HG03571 (cell line): ENCODE results near the gene SPATA1.

ENCODE experiments used
- ATAC-seq: cut with Tn5 transposase; IDR thresholded peaks from one replicate; pipeline ENCODE4 v1.9.1; 2021; ENCODE audit not compliant: unreplicated experiment

The SPATA1 gene, protein sequence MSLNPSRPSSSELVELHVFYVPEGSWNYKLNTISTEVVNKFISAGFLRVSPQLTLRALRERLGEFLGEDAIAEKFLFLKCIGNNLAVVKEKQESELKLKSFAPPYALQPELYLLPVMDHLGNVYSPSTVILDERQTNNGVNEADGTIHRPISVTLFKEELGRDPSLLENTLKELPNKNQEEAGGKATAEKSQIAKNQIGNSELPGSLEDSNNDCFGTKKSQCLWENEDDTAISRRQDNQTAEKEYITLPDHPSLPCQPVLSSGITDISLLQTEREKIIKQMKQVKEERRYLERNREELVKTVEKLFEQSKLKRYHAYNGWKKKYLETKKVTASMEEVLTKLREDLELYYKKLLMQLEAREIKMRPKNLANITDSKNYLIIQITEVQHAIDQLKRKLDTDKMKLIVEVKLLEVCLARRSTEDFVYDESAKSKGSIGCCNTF

DNA sequence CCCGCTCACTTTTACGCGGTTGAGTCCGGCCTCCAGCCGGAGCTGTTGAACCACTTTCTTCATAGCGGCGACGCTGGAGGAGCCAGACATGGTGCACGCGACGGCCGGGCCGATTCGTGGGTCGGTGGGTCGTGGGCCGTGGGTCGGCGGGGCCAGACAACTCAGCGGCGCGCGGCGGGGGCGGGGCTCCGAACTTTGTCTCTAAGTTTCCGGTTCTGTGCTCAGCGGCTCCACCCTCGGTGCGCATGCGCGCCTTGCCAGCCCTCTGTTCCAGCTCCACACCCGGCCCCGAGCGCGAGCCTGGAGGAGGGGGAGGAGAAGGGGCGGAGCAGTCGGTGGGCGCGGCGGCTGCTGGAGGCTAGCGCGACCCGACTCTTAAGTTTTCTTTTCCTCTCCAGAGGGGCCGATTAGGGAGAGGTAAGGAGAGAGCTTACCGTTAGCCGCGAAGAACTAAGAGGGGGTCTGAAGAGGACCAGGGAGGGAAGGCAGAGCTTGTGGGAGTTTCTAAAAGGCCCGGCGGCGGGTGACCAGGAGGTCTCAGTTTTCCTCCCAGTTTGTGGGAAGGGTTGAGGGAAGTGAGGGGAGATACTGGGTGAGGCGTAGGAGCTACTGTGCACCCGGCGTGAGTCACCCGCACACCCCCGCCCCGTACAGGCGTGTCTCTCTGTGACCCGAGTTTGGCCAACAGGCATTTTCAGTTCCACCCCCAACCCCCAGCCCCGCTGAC is at the start of gene SPATA1, which contains the start of gene GNG5:
Gene SPATA1 (plus strand): TSS at position 385 of the 727 bp plus-strand sequence. CDS start 9,974 bp downstream, outside the sequence.
Gene GNG5 (minus strand): TSS at position 580 of the 727 bp plus-strand sequence. CDS start 490 bp downstream, at position 90.
- ATAC-seq, result peak; percentile 79

- ATAC-seq, result no peak
These were observed 44.1 kb upstream of the SPATA1 start for GRCh38 chr1:84462118-84462517.

DNA sequence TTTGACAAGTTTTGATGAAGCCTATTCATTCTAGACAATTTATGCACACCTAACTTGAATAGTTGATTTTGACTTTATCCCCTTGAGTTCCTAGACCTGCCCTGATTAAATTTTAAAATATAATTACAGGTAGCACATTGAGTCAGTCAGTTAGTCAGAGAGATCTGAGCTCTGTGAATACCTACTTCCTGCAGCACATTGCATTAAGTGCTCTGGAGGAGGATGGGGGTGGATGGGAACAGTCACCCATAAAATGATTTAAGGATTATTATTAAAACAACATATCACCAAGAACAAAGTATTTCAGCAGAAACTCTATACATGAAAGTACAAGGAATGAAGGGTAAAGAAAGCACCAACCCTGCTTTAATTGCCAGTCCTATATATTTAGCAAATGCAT is 38.9 kb upstream of the SPATA1 start:
- ATAC-seq, result no peak

DNA sequence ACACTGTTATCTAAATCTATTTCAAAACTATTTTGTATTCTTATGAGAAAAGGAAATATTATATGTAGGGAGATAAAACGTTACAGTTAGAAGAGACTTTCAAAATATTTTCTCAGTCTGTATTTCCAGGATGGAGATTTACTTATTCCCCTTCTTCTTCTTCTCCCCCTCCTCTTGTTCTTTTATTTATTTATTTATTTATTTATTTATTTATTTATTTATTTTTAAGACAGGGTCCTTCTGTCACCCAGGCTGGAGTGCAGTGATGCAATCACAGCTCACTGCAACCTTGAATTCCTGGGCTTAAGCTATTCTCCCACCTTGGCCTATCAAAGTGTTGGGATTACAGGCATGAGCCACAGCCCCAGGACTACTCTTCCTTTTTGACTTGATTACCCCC is 30.0 kb upstream of the SPATA1 start:
- ATAC-seq, result no peak

GRCh38 chr1:84478876-84479868 is 27.0 kb upstream of the SPATA1 start, which contains the start of gene RPF1:
TSS of gene RPF1 (plus strand) at chr1:84479266. CDS start at chr1:84479282, 16 bp downstream.
- ATAC-seq, result peak; percentile 96

- no peak for ATAC-seq
These were observed 26.2 kb upstream of the SPATA1 start for GRCh38 chr1:84479998-84480397.

DNA sequence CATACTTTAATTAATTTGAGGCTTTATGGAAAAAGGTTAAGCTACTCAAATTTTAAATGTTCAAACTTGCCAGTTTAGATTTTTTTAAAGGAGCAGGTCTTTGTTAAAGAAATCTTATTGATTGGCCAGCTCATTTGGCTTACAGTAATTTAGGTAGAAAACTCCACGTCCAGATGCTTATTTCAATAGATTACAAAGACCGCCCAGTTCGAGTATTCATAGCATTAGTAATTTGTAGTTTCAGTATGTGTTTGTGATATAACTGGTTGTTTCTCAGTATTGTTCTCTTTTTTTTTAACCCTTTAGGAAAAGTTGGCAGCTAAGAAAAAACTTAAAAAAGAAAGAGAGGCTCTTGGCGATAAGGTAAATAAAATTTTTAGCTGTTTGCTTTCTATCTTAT is 25.5 kb upstream of the SPATA1 start:
- no peak for ATAC-seq

DNA sequence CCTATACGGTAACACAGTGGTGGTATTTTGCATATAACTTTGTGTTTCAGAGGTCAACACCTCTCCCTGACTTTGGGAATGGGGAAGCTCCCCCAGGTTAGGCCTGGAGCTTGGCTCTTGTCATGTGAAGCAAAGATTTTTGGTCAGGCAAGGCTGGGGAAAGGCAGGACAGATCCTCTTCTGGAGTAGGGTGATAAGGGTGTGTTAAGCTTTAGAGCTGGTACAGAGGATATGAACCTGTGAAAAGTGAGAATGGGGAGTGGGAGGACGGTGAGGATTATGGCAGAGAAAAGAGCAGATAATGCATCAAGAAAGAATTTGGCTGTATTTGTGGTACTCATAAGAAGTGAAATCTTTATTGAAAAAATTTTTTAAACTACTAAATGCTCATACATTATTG is 24.9 kb upstream of the SPATA1 start:
- no peak for ATAC-seq

GRCh38 chr1:84488107-84488506 is 18.1 kb upstream of the SPATA1 start:
- no peak for ATAC-seq

DNA sequence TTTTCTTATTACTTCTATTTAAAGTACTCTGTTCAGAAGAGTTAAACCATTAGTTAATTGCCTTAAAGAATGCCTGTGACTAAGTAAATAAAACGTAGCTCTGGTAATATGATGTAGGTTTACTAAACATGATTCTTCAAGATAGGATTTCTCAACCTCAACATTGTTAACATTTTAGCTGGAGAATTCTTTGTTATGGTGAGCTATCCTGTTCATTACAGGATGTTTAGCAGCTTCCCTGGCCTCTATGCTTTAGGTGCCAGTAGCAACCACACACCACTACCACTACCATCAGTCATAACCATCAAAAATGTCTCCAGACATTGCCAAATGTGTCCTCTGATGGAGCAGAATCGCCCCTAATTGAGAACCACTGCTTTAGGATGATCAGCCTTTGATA is 16.4 kb upstream of the SPATA1 start:
- ATAC-seq, result no peak

DNA sequence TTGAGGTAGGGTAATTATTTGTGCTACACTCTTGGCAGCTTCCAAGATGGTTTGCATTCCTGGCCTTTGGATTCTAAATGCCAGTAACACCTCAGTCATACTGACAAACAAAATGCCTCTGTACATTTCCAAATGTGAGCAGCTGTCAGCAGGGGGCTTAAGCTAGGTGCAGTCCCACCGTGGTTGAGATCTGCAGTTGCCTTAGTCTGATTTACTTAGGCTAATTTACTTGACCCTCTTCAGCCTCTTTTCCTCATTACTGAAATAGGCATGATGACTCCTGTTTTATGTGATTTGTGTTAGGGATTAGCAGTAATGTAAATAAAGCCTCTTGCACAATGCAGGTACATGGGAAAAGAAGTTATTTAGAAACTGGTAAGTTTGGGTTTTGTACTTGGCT is 13.5 kb upstream of the SPATA1 start:
- no peak for ATAC-seq

DNA sequence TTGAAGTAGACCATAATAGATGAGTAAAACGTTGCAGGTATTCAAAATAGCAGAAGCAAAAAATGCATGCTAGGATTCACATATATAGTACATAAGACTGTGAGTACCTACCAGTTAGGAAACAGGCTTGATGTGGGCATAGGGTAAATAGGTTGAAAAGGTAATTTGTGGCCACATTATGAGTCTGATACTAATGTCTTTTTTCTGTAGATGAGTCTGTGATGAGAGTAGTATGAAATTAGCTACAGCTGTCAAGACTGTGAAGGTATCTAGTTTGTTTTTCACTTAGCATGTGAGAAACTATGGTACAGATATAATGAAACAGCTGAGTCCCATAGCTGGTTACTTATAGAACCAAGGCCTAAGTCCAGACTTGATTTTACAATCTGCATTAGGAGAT is 12.4 kb upstream of the SPATA1 start:
- ATAC-seq, result no peak

DNA sequence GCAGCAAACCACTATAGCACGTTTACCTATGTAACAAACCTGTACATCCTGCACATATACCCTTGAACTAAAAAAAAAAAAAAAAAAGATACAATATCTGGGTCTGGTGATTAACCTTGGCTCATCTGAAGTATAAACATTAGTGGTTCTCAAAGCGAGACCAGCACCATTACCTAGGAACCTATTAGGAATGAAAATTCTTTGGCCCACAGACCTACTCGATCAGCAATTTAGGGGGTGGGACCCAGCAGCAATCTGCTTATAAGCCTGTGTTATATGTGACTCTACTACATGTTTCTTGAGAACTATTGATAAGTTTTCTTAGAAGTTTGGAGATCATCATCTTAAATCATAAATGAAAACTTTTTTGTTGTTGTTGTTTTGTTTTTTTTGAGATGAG is 9.7 kb upstream of the SPATA1 start:
- no peak for ATAC-seq

DNA sequence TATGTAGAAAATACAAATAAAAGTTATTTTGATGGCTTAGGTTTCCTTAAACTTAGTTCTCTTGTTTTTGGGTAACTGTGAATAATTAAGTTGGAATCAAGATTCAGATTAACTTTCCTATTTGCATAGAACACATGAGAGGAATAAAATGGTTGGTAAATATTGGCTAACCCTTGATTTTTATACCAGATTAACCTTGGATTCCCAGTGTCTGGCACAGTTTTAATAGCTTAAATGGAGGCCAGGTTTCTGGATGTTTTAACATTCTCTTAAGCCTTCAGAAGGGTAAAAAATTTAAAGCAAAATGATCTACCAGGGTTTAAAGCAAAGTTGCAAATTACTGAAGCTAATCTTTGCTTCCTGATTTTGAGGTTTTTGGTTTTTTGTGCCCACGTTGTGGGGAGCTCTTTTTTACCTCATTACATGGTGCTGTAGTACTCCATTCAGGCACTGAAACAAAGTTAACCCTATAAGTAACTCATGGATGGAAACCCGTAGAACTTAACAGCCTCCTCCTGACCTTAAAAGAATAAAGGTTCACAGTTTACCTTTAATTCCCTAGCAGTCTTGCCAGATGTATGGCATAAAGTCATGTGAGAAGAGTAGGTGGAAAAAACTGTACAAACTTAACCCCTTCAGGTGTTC is 8.4 kb upstream of the SPATA1 start:
- ATAC-seq, result no peak

DNA sequence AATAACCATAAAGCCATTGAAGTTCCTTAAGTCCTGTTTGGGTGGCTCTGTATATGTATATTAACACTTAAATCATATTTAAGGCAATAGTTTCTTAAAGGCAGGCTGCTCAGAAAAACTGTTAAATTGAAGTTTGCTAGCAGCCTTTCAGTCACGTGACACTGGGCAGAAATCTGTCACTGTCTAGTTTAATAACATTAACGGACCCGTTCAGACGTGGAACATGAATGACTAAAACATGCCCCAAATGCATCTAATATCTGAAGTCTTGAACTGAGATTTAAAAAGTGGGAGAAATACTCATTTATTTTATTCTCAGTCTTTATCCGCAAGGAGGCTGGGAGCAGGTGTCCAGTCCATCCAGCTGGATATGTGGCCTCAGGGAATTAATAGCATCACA is 3.3 kb upstream of the SPATA1 start:
- no peak for ATAC-seq

DNA sequence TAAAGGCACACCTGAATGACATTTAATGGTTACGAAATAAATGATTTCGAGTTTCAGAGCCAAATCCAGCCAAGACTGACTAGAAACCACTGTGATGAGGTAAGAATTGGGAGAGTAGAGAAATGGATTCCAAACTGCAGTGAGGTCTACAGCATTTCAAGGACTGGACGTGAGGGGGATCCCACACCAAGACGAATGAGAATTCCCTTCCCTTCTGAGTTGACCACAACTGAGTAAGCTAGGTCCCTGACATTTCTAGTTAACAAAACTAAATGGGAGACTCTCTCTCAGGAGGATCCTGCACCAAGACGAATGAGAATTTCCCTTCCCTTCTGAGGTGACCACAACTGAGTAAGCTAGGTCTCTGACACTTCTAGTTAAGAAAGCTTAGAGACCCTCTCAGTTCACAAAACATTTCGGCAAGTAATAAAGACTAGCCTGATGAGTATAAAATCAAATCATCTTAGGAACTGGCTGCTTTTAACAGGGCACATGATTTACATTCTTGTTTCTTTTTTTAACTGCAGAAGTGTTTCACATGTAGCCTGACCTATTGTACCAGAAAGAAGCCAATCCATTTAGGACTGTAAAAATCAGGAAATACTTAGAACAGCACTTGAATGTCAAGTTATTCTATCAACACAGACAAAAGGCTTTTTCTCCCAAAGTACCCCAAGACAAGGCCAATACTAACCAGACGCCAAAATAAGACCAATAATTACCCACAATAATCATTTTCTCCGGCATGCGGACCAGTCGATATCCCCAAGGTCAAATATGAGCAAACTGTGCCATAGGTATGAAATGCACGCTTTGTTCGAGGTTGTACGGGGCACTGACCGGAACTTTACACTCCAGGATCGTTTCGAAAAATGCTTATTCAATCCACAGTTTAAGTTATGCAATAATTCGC is 1.4 kb upstream of the SPATA1 start:
- ATAC-seq, result no peak

- peak; percentile 36 for ATAC-seq
These were observed 639 bp upstream of the SPATA1 start for GRCh38 chr1:84505493-84506001.

- no peak for ATAC-seq
These were observed 705 bp downstream of the SPATA1 start for GRCh38 chr1:84506729-84507453.
